Ureter (tissue), 1 donor: ENCODE data around the gene DNAH1. TPM values are rescaled to one million over a fixed set of nuclear protein-coding genes. Genes with fewer than 3 reads are reported as not detected.

ENCODE experiments used
- DNase-seq: peaks from one replicate; pipeline ENCODE4 v3.0.0-alpha.2; 2020; ENCODE audit warnings: low spot score
- total RNA-seq: library from RNA; stranded (reverse); gene quantifications from one replicate; pipeline ENCODE4 v1.2.4, GENCODE V29; 2023
- donor health status: DM: yes; HTN: yes; CAD: no.

DNAH1 gene
- total RNA-seq, 1 donor from 2014 or later = 16.6 TPM

GRCh38 chr3:52444860-52445793 lies 129.0 kb downstream of the DNAH1 start, which contains the start of gene SEMA3G:
Gene SEMA3G (minus strand): TSS chr3:52445103. CDS start chr3:52445027, 76 bp downstream.
- peak; percentile 77 for DNase-seq

- DNase-seq = no peak
These were observed 129.9 kb downstream of the DNAH1 start for GRCh38 chr3:52446042-52446441.

GRCh38 chr3:52446631-52447511 lies 130.8 kb downstream of the DNAH1 start:
- no peak for DNase-seq

DNA sequence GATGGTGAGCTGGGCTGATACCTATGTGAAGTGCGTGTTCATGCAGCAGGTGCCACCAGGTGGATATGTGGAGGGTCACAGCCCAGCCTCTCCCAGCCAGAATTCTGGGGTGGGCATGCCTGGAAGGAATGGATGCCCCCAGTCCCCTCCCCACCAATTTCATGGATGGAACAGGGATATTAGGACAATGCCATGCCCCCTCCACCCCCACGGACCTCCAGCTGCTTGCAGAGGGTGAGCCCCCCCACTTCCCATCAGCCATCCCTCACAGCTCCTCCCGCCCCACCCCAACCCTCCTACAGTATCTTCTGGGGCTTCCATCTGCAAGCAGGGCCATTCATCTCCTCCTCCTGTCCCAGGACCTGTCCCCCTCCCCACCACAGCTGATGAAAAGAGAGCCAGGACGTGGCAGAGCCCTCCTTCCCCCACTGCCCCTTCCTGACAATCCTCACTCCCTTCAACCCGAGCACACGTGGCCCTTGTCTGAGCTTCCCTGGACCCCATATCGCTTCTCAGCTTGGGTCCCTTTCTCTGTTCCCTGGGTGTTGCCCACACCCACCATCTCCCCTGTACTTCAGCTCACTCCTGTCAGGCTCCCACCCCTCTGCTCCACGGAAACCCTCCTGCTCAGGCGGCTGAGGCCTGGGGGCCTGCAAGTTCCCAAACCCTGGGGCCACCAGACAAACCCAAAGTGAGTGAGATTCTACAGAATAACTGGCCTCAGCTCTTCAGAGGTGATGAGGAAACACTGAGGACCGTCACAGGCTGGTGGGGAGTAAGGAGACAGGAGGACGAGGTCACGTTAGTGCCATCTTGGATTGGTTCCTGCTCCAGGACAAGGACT lies 131.6 kb downstream of the DNAH1 start:
- DNase-seq = no peak

Other genes with a start within 250 kb of the DNAH1 start
- 3.6 TPM for gene POC1A, start 161.9 kb upstream of the DNAH1 start, total RNA-seq
- 144 TPM for gene ALAS1, start 118.2 kb upstream of the DNAH1 start, total RNA-seq
- 0.26 TPM for gene TLR9, start 90.7 kb upstream of the DNAH1 start, total RNA-seq
- gene TWF2, start 77.2 kb upstream of the DNAH1 start, total RNA-seq = 65.3 TPM
- gene PPM1M, start 70.6 kb upstream of the DNAH1 start, total RNA-seq = 16.1 TPM
- 81.6 TPM for gene WDR82, start 37.7 kb upstream of the DNAH1 start, total RNA-seq
- 18.7 TPM for gene GLYCTK, start 28.5 kb upstream of the DNAH1 start, total RNA-seq
- gene BAP1, start 93.7 kb downstream of the DNAH1 start, total RNA-seq = 62.4 TPM
- 11.4 TPM for gene PHF7, start 94.3 kb downstream of the DNAH1 start, total RNA-seq
- 7.5 TPM for gene SEMA3G, start 128.8 kb downstream of the DNAH1 start, total RNA-seq
- gene TNNC1, start 137.7 kb downstream of the DNAH1 start, total RNA-seq = 9.4 TPM
- gene NISCH, start 139.3 kb downstream of the DNAH1 start, total RNA-seq = 140 TPM
- 191 TPM for gene STAB1, start 179.0 kb downstream of the DNAH1 start, total RNA-seq
- 54.9 TPM for gene NT5DC2, start 217.5 kb downstream of the DNAH1 start, total RNA-seq
- gene UQCC5, start 220.3 kb downstream of the DNAH1 start, total RNA-seq = 27.2 TPM